Sigmoid colon (tissue), 3 donors: ENCODE results near the gene C4BPA.

Source experiments
- POLR2A ChIP-seq, 2 donors: fragments of 450-650 bp; IDR thresholded peaks; one replicate each; pipeline ENCODE4 v1.6.1; 2016; ENCODE audit warnings: antibody characterized with exemption in 2 of 2, mild to moderate bottlenecking in 2 of 2, moderate library complexity in 2 of 2
- TF ChIP-seq, protein P1 (sequence below), 4 experiments: fragments of 450-650 bp in 3 of 4; fragments of 200-600 bp in 1 of 4; IDR thresholded peaks; one replicate each; pipeline ENCODE4 v1.5.1; 2016 to 2019; ENCODE audit warnings: antibody characterized with exemption in 4 of 4, mild to moderate bottlenecking in 3 of 4, moderate library complexity in 2 of 4

DNA sequence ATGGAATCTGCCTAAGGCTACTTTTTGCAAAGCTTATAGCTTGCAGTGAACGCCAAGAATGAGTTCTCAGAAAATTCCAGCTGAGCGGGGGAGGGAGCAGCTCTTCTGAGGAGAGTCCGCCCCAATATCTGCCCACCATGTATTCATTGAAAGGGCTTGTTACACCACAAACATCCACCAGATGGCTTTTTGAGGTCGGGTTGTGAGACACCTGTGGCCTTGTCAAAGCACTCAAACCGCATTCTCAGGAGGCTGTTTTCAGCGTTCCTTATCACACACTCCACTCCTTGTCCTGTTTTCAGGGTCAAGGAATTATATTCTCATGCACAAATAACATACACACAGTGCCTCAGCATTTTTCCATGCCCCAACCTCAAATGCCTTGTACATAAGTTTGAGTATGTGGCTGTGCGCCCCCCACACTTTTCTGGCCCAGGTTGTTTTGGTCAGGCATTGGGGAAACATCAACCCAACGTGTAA lies 19.3 kb upstream of the C4BPA start:
- TF ChIP-seq, protein P1, sequence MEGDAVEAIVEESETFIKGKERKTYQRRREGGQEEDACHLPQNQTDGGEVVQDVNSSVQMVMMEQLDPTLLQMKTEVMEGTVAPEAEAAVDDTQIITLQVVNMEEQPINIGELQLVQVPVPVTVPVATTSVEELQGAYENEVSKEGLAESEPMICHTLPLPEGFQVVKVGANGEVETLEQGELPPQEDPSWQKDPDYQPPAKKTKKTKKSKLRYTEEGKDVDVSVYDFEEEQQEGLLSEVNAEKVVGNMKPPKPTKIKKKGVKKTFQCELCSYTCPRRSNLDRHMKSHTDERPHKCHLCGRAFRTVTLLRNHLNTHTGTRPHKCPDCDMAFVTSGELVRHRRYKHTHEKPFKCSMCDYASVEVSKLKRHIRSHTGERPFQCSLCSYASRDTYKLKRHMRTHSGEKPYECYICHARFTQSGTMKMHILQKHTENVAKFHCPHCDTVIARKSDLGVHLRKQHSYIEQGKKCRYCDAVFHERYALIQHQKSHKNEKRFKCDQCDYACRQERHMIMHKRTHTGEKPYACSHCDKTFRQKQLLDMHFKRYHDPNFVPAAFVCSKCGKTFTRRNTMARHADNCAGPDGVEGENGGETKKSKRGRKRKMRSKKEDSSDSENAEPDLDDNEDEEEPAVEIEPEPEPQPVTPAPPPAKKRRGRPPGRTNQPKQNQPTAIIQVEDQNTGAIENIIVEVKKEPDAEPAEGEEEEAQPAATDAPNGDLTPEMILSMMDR (IDR thresholded peaks at IDR 0.05): peak; percentile 7 to 59 (median 44)
- no peak for TF ChIP-seq POLR2A (IDR thresholded peaks at IDR 0.05)
